Stimulated activated CD4-positive, alpha-beta T cell treated with anti-CD3 and anti-CD28 coated beads, Interleukin-2, amount 100 ng/mL, for 24 hours (primary cell): ENCODE data around the gene TOMM70.
A peak's percentile ranks its signal among the peaks of the same experiment; 100 is the strongest.

Experiments
- DNase-seq, 2 donors: peaks; one replicate each; pipeline ENCODE4 v3.0.0-alpha.2; 2020

TOMM70 gene

GRCh38 chr3:100319951-100320350 is 80.9 kb downstream of the TOMM70 start:
- DNase-seq: no peak

GRCh38 chr3:100317912-100318311 is 83.0 kb downstream of the TOMM70 start:
- no peak for DNase-seq

- peak; percentile 26 to 29 for DNase-seq
Observed at GRCh38 chr3:100316641-100317069, 84.2 kb downstream of the TOMM70 start.
